ENCODE measurements around the gene SLC25A19.

GRCh38 chr17:75325348-75325747 lies 36.1 kb upstream of the SLC25A19 start:
- no peak for TF ChIP-seq CTCF (IDR thresholded peaks at IDR 0.05)
- TF ChIP-seq TAF1 (IDR thresholded peaks at IDR 0.05; ENCODE audit: borderline replicate concordance, low read depth, low read length): no peak
- TF ChIP-seq SMC3 (IDR thresholded peaks at IDR 0.05; ENCODE audit: low read depth, low read length): no peak
- TF ChIP-seq RAD21 (IDR thresholded peaks at IDR 0.05; ENCODE audit: low read length): no peak

Data from SK-N-SH (cell line).